Endodermal cell (in vitro differentiated cells): ENCODE results near the gene EFHC1. TPM values are rescaled to one million over a fixed set of nuclear protein-coding genes. Genes with fewer than 3 reads are reported as not detected.
A peak's percentile ranks its signal among the peaks of the same experiment; 100 is the strongest.

ENCODE experiments used
- DNase-seq: peaks from one replicate; pipeline ENCODE4 v3.0.0-alpha.2; 2017
- H3K27ac ChIP-seq: 2 replicates; pipeline ENCODE4 v1.5.1; 2013; ENCODE audit warnings: mild to moderate bottlenecking, low read depth, low read length, moderate library complexity
- H3K27me3 ChIP-seq: 2 replicates; pipeline ENCODE4 v1.6.1; 2013; ENCODE audit warnings: mild to moderate bottlenecking, low read length, moderate library complexity; ENCODE audit not compliant: insufficient read depth, control insufficient read depth, poor library complexity, severe bottlenecking
- H3K36me3 ChIP-seq: 2 replicates; pipeline ENCODE4 v1.7.0; 2013; ENCODE audit warnings: mild to moderate bottlenecking, low read length, moderate library complexity; ENCODE audit not compliant: control insufficient read depth, insufficient read depth
- H3K4me1 ChIP-seq: one replicate; pipeline ENCODE4 v1.7.0; 2013; ENCODE audit warnings: low read length; ENCODE audit not compliant: control insufficient read depth, insufficient read depth
- H3K4me3 ChIP-seq: 2 replicates; pipeline ENCODE4 v1.5.1; 2013; ENCODE audit warnings: mild to moderate bottlenecking, low read length, moderate library complexity
- H3K9ac ChIP-seq: 2 replicates; pipeline ENCODE4 v1.6.1; 2013; ENCODE audit warnings: mild to moderate bottlenecking, low read length, moderate library complexity; ENCODE audit not compliant: poor library complexity, severe bottlenecking; ENCODE audit errors: extremely low read depth
- H3K9me3 ChIP-seq: 2 replicates; pipeline ENCODE4 v1.6.1; 2013; ENCODE audit warnings: mild to moderate bottlenecking, low read length, moderate library complexity; ENCODE audit not compliant: control insufficient read depth
- H3K27ac Mint-ChIP-seq: 2 replicates; pipeline ENCODE4 v1.8.0; 2020; ENCODE audit warnings: mixed read lengths
- H3K27me3 Mint-ChIP-seq: 2 replicates; pipeline ENCODE4 v1.8.0; 2021; ENCODE audit warnings: mild to moderate bottlenecking, mixed read lengths; ENCODE audit not compliant: insufficient read depth
- H3K36me3 Mint-ChIP-seq: 2 replicates; pipeline ENCODE4 v1.8.0; 2020; ENCODE audit warnings: low read depth, mixed read lengths
- H3K4me1 Mint-ChIP-seq: 2 replicates; pipeline ENCODE4 v1.8.0; 2020; ENCODE audit warnings: mixed read lengths
- H3K4me3 Mint-ChIP-seq: 2 replicates; pipeline ENCODE4 v1.8.0; 2020; ENCODE audit warnings: mild to moderate bottlenecking, moderate library complexity, mixed read lengths
- H3K9me3 Mint-ChIP-seq: 2 replicates; pipeline ENCODE4 v1.8.0; 2020; ENCODE audit warnings: mild to moderate bottlenecking, mixed read lengths
- WGBS, 2 experiments: methylation state at CpG; one replicate each; pipeline versions ENCODE4 v1.1.5 to v1.1.7; 2013; ENCODE audit warnings: missing lambda C conversion rate in 2 of 2, mixed read lengths in 1 of 2; ENCODE audit not compliant: insufficient coverage in 1 of 2, insufficient read length in 1 of 2; 5-methylcytosine and 5-hydroxymethylcytosine counted together
- total RNA-seq, 2 donors: library from RNA; stranded (reverse); fragmentation: NEBNext Ultra II Directional in 1 of 2; extraction: Animal tissue kit (Norgen Biotek cat#: 25700) in 1 of 2; gene quantifications; 2 replicates in 1 of 2; 3 replicates in 1 of 2; pipeline ENCODE4 v1.2.1, GENCODE V29; 2021
- TF ChIP-seq, protein P1 (sequence below): fragments of 200-600 bp; sonication (generic); conservative IDR thresholded peaks from 2 replicates; pipeline ENCODE4 v1.5.0; 2021; ENCODE audit warnings: antibody characterized with exemption, mild to moderate bottlenecking

The EFHC1 gene
- total RNA-seq, 2 donors from 2014 or later, result 26.4 to 46.4 TPM

DNA sequence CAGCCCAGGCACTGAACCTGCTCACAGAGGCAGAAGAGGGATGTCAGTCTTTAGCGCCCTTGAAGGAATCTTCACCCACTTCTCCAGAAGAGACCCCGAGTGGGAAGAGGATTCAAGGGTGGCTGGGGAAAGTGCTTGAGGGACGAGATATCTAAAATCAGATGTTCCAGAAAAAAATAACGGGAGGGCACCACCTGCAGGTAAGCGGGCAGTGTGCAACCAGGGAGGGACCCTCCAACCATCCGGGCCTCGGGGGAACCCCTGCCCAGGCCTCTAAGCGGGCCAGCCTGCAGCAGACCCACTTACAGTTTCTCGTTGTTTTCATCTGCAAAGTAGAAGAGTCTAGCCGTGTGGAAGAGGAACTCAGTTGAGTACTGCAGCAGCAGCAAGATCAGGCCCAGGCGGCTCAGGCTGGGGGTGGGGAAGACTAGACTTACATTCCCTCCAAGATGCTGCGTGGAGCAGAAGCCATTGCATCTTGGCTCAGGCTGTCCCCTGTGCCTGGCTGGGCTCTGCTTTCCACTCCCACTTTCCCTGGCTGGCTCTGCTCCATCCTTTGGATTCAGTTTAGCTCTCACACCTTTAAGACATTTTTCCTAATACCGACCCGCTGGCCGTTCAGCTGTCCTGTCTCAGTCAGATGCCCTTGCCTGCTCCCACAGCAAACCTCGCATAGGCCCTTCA, 85.7 kb downstream of the EFHC1 start:
- Mint-ChIP-seq H3K36me3 (peaks cover 47% of the 10 kb centered on the region), H3K27me3 (no peaks in the 10 kb centered on the region)
- WGBS, 2 experiments, result 91 to 93% methylated on average over 11 to 16 of the region's 16 CpGs

DNA sequence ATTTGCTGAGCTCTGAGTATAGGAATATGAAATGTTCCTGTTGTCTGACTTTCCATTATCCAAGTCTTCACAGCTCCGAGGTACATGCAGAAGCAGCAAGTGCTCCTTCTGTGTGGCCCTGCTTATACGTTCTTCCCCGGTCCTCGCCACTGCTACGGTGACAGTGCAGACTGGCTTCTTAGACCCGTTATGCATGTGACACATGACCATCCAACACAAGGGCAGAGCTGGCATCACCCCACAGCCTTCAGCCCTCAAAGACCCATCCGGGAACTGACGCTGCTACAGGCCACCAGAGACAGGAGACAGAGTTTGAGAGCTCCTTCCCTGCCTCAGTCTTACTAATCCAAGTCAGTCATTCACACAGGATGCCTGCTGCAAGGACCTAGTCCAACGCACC, 86.3 kb downstream of the EFHC1 start:
- Mint-ChIP-seq H3K36me3 (peaks cover 53% of the 10 kb centered on the region), H3K4me1 (peaks cover 2% of the 10 kb centered on the region), H3K27ac (no peak overlapping the region), H3K4me3 (no peak overlapping the region), H3K27me3 (no peaks in the 10 kb centered on the region), H3K9me3 (no peaks in the 10 kb centered on the region)
- DNase-seq, result no peak
- H3K4me1 ChIP-seq, result no peaks in the 10 kb centered on the region
- no peaks in the 10 kb centered on the region for H3K9me3 ChIP-seq
- peaks cover 41% of the 10 kb centered on the region for H3K36me3 ChIP-seq
- 86 to 88% methylated on average over 8 to 9 of the region's 9 CpGs for WGBS, 2 experiments
- H3K9ac ChIP-seq, result no peak overlapping the region
- no peaks in the 10 kb centered on the region for H3K27me3 ChIP-seq
- no peak overlapping the region for H3K27ac ChIP-seq
- no peak overlapping the region for H3K4me3 ChIP-seq
- TF ChIP-seq, protein P1, sequence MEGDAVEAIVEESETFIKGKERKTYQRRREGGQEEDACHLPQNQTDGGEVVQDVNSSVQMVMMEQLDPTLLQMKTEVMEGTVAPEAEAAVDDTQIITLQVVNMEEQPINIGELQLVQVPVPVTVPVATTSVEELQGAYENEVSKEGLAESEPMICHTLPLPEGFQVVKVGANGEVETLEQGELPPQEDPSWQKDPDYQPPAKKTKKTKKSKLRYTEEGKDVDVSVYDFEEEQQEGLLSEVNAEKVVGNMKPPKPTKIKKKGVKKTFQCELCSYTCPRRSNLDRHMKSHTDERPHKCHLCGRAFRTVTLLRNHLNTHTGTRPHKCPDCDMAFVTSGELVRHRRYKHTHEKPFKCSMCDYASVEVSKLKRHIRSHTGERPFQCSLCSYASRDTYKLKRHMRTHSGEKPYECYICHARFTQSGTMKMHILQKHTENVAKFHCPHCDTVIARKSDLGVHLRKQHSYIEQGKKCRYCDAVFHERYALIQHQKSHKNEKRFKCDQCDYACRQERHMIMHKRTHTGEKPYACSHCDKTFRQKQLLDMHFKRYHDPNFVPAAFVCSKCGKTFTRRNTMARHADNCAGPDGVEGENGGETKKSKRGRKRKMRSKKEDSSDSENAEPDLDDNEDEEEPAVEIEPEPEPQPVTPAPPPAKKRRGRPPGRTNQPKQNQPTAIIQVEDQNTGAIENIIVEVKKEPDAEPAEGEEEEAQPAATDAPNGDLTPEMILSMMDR, result no peak

More for the DNA sequence above, 85.7 kb downstream of the EFHC1 start:
- Histone ChIP-seq H3K36me3 (peaks cover 41% of the 10 kb centered on the region), H3K4me3 (no peak overlapping the region), H3K9me3 (no peaks in the 10 kb centered on the region), H3K27ac (no peak overlapping the region), H3K4me1 (no peaks in the 10 kb centered on the region), H3K9ac (no peak overlapping the region), H3K27me3 (no peaks in the 10 kb centered on the region)
- Mint-ChIP-seq H3K4me1 (peaks cover 2% of the 10 kb centered on the region), H3K27ac (no peak overlapping the region), H3K9me3 (no peaks in the 10 kb centered on the region), H3K4me3 (no peak overlapping the region)
- TF ChIP-seq, protein P1, result peak; percentile 59
- DNase-seq, result peak; percentile 61

DNA sequence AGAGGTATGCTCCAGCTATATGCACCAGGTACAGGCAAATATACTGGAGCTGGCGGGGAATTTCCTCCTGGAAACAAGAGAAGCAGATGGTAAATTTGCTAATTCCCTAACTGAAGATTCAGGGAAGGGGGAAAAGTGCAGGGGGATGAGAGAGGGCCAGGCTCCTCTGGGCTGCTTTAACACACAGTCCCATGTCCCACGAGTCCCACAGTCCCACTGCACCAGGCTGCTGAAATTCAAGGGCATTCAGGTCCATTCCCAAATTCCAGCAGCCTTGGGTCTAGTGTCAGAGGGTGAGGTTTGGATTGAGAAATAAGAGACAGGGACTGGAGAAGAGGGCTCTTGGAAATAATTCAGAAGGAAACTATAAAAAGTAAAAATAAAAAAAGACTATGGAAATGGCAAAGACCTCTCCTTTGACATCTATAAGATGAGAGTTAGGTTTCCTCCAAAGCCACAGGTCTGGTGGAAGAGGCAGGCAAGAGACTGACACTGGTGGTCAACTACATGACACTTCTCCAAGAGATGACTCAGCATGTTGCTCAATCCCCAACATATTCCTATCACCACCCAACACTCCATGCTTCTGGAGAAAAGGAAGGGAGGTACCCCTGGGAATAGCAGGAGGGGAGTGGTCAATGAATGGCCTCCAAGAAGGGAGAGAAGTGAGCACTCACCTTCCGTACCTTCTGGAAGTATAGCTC, 87.6 kb downstream of the EFHC1 start:
- Mint-ChIP-seq H3K9me3 (no peaks in the 10 kb centered on the region), H3K4me3 (no peak overlapping the region), H3K27ac (no peak overlapping the region), H3K36me3 (peaks cover 49% of the 10 kb centered on the region), H3K4me1 (peaks cover 2% of the 10 kb centered on the region), H3K27me3 (no peaks in the 10 kb centered on the region)
- no peak overlapping the region for H3K9ac ChIP-seq
- DNase-seq, result no peak
- H3K27me3 ChIP-seq, result no peaks in the 10 kb centered on the region
- no peaks in the 10 kb centered on the region for H3K4me1 ChIP-seq
- H3K36me3 ChIP-seq, result peaks cover 40% of the 10 kb centered on the region
- no peak overlapping the region for H3K27ac ChIP-seq
- no peaks in the 10 kb centered on the region for H3K9me3 ChIP-seq
- TF ChIP-seq, protein P1, result no peak
- WGBS, 2 experiments, result 90 to 94% methylated on average over 2 to 3 of the region's 3 CpGs
- H3K4me3 ChIP-seq, result no peak overlapping the region
